ENCODE data around the gene CSNK2B. TPM values are rescaled to one million over a fixed set of nuclear protein-coding genes. Genes with fewer than 3 reads are reported as not detected.

CSNK2B gene
- 100 to 1,000 TPM; 224 to 234 (median 228) TPM for polyA plus RNA-seq (ENCODE audit: insufficient read length in 4 of 4)

GRCh38 chr6:31665501-31666336 is at the start of gene CSNK2B:
TSS of gene CSNK2B (plus strand) at chr6:31666080. CDS start at chr6:31666832, 752 bp downstream.
- DNase-seq (ENCODE audit: low read depth in 4 of 4, low spot score in 2 of 4), result peak; percentile 88 to 97 (median 92)

GRCh38 chr6:31617010-31617409 is 48.9 kb upstream of the CSNK2B start:
- DNase-seq (ENCODE audit: low read depth in 4 of 4, low spot score in 2 of 4), result no peak

- peak; percentile 96 to 99 (median 98) for DNase-seq (ENCODE audit: low read depth in 4 of 4, low spot score in 2 of 4)
These were observed 45.9 kb upstream of the CSNK2B start for GRCh38 chr6:31619805-31620585.

- DNase-seq (ENCODE audit: low read depth in 4 of 4, low spot score in 2 of 4), result peak; percentile 36 to 95 (median 58)
These were observed 45.1 kb upstream of the CSNK2B start, which contains the start of gene PRRC2A for GRCh38 chr6:31620586-31621319. TSS of gene PRRC2A (plus strand) at chr6:31620715. CDS start at chr6:31622790, 2,075 bp downstream.

GRCh38 chr6:31621320-31621939 is 44.5 kb upstream of the CSNK2B start:
- DNase-seq (ENCODE audit: low read depth in 4 of 4, low spot score in 2 of 4), result peak in 2 of 4 donors; percentile 16 to 29

- DNase-seq (ENCODE audit: low read depth in 4 of 4, low spot score in 2 of 4), result peak in 1 of 4 donors; percentile 14
These were observed 43.9 kb upstream of the CSNK2B start for GRCh38 chr6:31621991-31622390.

- no peak for DNase-seq (ENCODE audit: low read depth in 4 of 4, low spot score in 2 of 4)
These were observed 43.2 kb upstream of the CSNK2B start for GRCh38 chr6:31622684-31623091.

GRCh38 chr6:31624070-31624469 is 41.8 kb upstream of the CSNK2B start:
- DNase-seq (ENCODE audit: low read depth in 4 of 4, low spot score in 2 of 4), result no peak

GRCh38 chr6:31626952-31627351 is 38.9 kb upstream of the CSNK2B start:
- no peak for DNase-seq (ENCODE audit: low read depth in 4 of 4, low spot score in 2 of 4)

GRCh38 chr6:31627690-31628287 is 38.1 kb upstream of the CSNK2B start:
- DNase-seq (ENCODE audit: low read depth in 4 of 4, low spot score in 2 of 4), result no peak

- no peak for DNase-seq (ENCODE audit: low read depth in 4 of 4, low spot score in 2 of 4)
These were observed 36.9 kb upstream of the CSNK2B start for GRCh38 chr6:31629014-31629413.

- DNase-seq (ENCODE audit: low read depth in 4 of 4, low spot score in 2 of 4), result no peak
These were observed 35.5 kb upstream of the CSNK2B start for GRCh38 chr6:31630177-31630934.

GRCh38 chr6:31631209-31631608 is 34.7 kb upstream of the CSNK2B start:
- no peak for DNase-seq (ENCODE audit: low read depth in 4 of 4, low spot score in 2 of 4)

GRCh38 chr6:31631681-31632278 is 34.1 kb upstream of the CSNK2B start:
- DNase-seq (ENCODE audit: low read depth in 4 of 4, low spot score in 2 of 4), result no peak

GRCh38 chr6:31632279-31632946 is 33.5 kb upstream of the CSNK2B start:
- DNase-seq (ENCODE audit: low read depth in 4 of 4, low spot score in 2 of 4), result no peak

GRCh38 chr6:31633447-31633846 is 32.4 kb upstream of the CSNK2B start:
- DNase-seq (ENCODE audit: low read depth in 4 of 4, low spot score in 2 of 4), result no peak

- DNase-seq (ENCODE audit: low read depth in 4 of 4, low spot score in 2 of 4), result no peak
These were observed 31.7 kb upstream of the CSNK2B start for GRCh38 chr6:31634131-31634530.

- no peak for DNase-seq (ENCODE audit: low read depth in 4 of 4, low spot score in 2 of 4)
These were observed 30.8 kb upstream of the CSNK2B start for GRCh38 chr6:31634969-31635575.
